ENCODE results near the gene KCNJ10. TPM values are rescaled to one million over a fixed set of nuclear protein-coding genes. Genes with fewer than 3 reads are reported as not detected.

Gene KCNJ10
- total and polyA plus RNA-seq, 2 of the 13 experiments (the other 11 are each of a cell fraction or from before 2014, with no cell fraction given), result 4.4 to 10.3 TPM

DNA sequence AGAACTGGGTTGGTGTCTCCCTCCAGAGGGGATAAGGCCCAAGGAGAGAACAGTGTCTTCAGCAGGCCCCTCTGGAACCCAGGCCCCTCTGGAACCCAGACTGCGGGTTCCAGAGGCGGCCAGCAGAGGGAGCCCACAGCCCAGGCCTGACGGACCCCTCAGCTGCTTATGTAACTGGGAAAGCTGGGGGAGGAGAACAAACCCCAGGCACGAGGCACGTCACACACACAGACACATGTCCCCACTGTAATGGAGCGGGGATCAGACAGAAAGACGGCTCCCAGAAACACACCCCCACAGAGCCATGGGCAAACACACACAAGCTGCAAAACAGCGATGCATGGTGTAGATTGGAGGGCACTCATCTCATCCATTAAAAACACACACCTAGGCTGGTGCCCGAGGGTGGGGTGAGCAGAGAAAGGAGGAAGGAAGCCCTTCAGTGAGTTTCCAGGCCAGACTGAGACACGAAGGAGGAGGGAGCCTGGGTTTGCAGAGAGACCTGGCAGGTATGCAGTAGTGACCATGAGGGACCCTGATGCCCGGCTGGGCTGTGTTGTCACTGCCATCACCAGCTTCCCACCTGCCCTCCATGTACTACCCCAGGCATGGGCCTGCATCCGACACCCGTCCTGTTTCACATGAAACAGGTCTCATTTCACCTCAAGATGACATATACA is 31.2 kb upstream of the KCNJ10 start (continued):
- no peak for TF ChIP-seq ZNF253 (CRISPR knock-in tag; IDR thresholded peaks at IDR 0.05; ENCODE audit: borderline replicate concordance)
- no peak for TF ChIP-seq ZFP82 (CRISPR knock-in tag; IDR thresholded peaks at IDR 0.05; ENCODE audit: borderline replicate concordance)
- TF ChIP-seq, protein P1, sequence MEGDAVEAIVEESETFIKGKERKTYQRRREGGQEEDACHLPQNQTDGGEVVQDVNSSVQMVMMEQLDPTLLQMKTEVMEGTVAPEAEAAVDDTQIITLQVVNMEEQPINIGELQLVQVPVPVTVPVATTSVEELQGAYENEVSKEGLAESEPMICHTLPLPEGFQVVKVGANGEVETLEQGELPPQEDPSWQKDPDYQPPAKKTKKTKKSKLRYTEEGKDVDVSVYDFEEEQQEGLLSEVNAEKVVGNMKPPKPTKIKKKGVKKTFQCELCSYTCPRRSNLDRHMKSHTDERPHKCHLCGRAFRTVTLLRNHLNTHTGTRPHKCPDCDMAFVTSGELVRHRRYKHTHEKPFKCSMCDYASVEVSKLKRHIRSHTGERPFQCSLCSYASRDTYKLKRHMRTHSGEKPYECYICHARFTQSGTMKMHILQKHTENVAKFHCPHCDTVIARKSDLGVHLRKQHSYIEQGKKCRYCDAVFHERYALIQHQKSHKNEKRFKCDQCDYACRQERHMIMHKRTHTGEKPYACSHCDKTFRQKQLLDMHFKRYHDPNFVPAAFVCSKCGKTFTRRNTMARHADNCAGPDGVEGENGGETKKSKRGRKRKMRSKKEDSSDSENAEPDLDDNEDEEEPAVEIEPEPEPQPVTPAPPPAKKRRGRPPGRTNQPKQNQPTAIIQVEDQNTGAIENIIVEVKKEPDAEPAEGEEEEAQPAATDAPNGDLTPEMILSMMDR (CRISPR knock-in tag; IDR thresholded peaks at IDR 0.05), result peak; percentile 96
- TF ChIP-seq ZNF337 (CRISPR knock-in tag; IDR thresholded peaks at IDR 0.05; ENCODE audit: borderline replicate concordance, low read depth), result no peak
- no peak for TF ChIP-seq PAF1 (CRISPR knock-in tag; IDR thresholded peaks at IDR 0.05)
- no peak for TF ChIP-seq MEIS1 (CRISPR knock-in tag; IDR thresholded peaks at IDR 0.05; ENCODE audit: borderline replicate concordance)
- TF ChIP-seq BRCA1 (CRISPR knock-in tag; IDR thresholded peaks at IDR 0.05), result no peak
- TF ChIP-seq SAP130 (CRISPR knock-in tag; IDR thresholded peaks at IDR 0.05; ENCODE audit: low read depth), result peak; percentile 80
- TF ChIP-seq AHDC1 (CRISPR knock-in tag; IDR thresholded peaks at IDR 0.05; ENCODE audit: borderline replicate concordance), result no peak
- no peak for TF ChIP-seq ZIK1 (CRISPR knock-in tag; IDR thresholded peaks at IDR 0.05; ENCODE audit: borderline replicate concordance, low read depth)
- TF ChIP-seq, protein P2, sequence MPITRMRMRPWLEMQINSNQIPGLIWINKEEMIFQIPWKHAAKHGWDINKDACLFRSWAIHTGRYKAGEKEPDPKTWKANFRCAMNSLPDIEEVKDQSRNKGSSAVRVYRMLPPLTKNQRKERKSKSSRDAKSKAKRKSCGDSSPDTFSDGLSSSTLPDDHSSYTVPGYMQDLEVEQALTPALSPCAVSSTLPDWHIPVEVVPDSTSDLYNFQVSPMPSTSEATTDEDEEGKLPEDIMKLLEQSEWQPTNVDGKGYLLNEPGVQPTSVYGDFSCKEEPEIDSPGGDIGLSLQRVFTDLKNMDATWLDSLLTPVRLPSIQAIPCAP (CRISPR knock-in tag; IDR thresholded peaks at IDR 0.05; ENCODE audit: low read depth), result no peak
- TF ChIP-seq, protein P3, sequence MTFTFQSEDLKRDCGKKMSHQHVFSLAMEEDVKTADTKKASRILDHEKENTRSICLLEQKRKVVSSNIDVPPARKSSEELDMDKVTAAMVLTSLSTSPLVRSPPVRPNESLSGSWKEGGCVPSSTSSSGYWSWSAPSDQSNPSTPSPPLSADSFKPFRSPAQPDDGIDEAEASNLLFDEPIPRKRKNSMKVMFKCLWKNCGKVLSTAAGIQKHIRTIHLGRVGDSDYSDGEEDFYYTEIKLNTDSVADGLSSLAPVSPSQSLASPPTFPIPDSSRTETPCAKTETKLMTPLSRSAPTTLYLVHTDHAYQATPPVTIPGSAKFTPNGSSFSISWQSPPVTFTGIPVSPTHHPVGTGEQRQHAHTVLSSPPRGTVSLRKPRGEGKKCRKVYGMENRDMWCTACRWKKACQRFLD (CRISPR knock-in tag; IDR thresholded peaks at IDR 0.05; ENCODE audit: borderline replicate concordance), result 0 out of 2 replicates have a peak, but pooled peaks have one; percentile 62
- no peak for TF ChIP-seq MED13 (CRISPR knock-in tag; IDR thresholded peaks at IDR 0.05)
- TF ChIP-seq ZNF567 (CRISPR knock-in tag; IDR thresholded peaks at IDR 0.05; ENCODE audit: borderline replicate concordance), result no peak; the same call in 1 of the 2 replicates
- TF ChIP-seq ZBTB3 (CRISPR knock-in tag; IDR thresholded peaks at IDR 0.05; ENCODE audit: borderline replicate concordance, low read depth), result no peak
- no peak for TF ChIP-seq JUND (CRISPR knock-in tag; IDR thresholded peaks at IDR 0.05)
- TF ChIP-seq IKZF1 (IDR thresholded peaks at IDR 0.05), result no peak
- TF ChIP-seq, protein P4, sequence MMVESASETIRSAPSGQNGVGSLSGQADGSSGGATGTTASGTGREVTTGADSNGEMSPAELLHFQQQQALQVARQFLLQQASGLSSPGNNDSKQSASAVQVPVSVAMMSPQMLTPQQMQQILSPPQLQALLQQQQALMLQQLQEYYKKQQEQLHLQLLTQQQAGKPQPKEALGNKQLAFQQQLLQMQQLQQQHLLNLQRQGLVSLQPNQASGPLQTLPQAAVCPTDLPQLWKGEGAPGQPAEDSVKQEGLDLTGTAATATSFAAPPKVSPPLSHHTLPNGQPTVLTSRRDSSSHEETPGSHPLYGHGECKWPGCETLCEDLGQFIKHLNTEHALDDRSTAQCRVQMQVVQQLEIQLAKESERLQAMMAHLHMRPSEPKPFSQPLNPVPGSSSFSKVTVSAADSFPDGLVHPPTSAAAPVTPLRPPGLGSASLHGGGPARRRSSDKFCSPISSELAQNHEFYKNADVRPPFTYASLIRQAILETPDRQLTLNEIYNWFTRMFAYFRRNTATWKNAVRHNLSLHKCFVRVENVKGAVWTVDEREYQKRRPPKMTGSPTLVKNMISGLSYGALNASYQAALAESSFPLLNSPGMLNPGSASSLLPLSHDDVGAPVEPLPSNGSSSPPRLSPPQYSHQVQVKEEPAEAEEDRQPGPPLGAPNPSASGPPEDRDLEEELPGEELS (CRISPR knock-in tag; IDR thresholded peaks at IDR 0.05), result 0 out of 2 replicates have a peak, but pooled peaks have one; percentile 18

Measured in HepG2 (cell line).